NB4 (cell line): ENCODE measurements around the gene MYLIP.

ENCODE experiments used
- DNase-seq: peaks from one replicate; pipeline ENCODE4 v3.0.0; 2010; ENCODE audit warnings: low read depth
- H3K4me3 ChIP-seq: one replicate; pipeline ENCODE4 v1.5.1; 2011; ENCODE audit warnings: mild to moderate bottlenecking, low read depth, low read length, moderate library complexity
- CTCF ChIP-seq: IDR thresholded peaks from one replicate; pipeline ENCODE4 v1.5.1; 2012; ENCODE audit warnings: low read depth, low read length
- MAX ChIP-seq: IDR thresholded peaks from 2 replicates; pipeline ENCODE4 v1.6.1; 2011; ENCODE audit warnings: low read depth, low read length
- MYC ChIP-seq: IDR thresholded peaks from 2 replicates; pipeline ENCODE4 v1.6.1; 2011; ENCODE audit warnings: low read depth, low read length
- POLR2A ChIP-seq: IDR thresholded peaks from 2 replicates; pipeline ENCODE4 v1.6.1; 2011; ENCODE audit warnings: mild to moderate bottlenecking; ENCODE audit not compliant: insufficient read length; ENCODE audit errors: extremely low read depth

Gene MYLIP

GRCh38 chr6:16196260-16196983 is 67.5 kb downstream of the MYLIP start:
- no peak overlapping the region for H3K4me3 ChIP-seq
- DNase-seq: no peak
- TF ChIP-seq CTCF: no peak
- no peak for TF ChIP-seq MYC
- TF ChIP-seq MAX: no peak
- TF ChIP-seq POLR2A: no peak

- H3K4me3 ChIP-seq: no peak overlapping the region
- no peak for TF ChIP-seq POLR2A
- TF ChIP-seq MAX: no peak
- no peak for TF ChIP-seq MYC
- no peak for TF ChIP-seq CTCF
- DNase-seq: no peak
Measured at GRCh38 chr6:16196984-16197546, 68.2 kb downstream of the MYLIP start.
